ENCODE data around the gene KDM4B.

Gene KDM4B

DNA sequence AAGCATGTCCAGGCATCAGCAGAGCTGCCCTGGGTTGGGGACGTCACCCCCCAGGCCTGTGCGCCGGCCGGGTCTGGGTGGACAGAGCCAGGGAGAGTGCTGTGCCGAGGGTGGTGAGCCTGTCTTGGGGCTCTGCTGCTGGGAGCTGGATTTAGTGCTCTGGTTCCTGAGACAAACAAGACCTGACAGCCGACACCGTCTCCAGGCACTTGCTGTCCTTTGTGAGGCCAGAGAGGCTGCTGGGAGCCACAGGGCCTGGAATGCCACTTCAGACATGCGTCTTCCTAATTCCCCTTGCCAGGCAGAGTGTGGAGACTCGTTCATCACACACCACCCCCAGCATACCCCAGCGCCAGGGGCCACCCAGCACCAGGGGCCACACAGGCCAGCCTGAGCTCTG, 165.8 kb downstream of the KDM4B start:
- DNase-seq (ENCODE audit: low read depth in 2 of 2): no peak

DNA sequence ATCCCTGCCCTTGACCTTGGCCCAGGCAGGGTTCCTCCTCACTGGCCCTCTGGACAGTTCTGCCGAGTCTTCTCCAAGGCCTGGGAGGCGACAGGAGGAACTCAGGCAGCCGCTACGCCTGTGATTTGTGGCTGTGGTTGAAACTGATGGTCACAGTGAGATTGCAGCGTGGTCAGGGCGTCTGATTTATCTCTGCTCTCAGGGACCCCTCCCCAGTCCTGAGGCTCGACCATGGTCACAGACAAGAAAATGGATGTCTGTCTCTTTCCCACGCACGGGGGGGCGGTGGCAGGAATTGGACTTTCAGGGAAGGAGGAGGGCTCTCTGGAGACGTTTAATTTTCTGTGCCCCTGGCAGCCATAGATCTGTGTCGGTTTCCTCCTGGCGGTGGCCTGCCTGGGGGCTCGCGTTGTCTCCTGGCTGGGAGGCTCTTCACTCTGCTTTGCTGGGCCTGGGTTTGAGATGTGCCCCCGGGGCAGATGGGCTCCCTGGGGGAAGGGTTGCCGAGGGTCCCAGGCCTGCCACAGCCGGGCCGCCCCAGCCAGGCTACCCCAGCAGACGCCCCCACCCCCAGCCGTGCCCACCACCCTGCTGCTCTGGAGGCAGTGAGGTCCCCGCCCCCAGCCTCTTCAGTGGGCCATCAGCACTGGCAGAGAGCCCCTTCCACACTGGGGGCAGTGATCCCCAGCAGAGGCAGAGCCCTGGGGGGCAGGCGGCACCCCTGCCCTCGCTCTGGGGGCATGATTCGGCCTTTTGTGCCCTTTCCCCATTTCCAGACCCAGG, 167.4 kb downstream of the KDM4B start:
- no peak for DNase-seq (ENCODE audit: low read depth in 2 of 2)

DNA sequence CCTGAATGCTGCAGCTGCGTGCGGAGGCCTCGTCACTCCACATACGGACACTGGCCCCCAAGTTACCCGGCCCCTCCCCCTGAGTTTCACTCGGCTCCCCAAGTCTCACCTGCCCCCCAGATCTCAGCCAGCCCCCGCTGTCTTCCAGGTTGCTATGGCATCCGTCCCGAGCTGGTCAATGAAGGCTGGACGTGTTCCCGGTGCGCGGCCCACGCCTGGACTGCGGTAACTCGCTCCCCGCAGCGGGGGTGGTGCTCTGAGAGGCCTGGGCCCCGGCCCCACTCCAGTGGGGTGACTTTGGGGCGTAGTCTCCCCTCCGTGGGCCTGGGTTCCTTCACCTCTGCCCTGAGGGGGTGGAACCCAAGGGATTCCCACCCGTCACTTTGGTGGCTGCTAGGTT, 168.2 kb downstream of the KDM4B start:
- DNase-seq (ENCODE audit: low read depth in 2 of 2): no peak

DNA sequence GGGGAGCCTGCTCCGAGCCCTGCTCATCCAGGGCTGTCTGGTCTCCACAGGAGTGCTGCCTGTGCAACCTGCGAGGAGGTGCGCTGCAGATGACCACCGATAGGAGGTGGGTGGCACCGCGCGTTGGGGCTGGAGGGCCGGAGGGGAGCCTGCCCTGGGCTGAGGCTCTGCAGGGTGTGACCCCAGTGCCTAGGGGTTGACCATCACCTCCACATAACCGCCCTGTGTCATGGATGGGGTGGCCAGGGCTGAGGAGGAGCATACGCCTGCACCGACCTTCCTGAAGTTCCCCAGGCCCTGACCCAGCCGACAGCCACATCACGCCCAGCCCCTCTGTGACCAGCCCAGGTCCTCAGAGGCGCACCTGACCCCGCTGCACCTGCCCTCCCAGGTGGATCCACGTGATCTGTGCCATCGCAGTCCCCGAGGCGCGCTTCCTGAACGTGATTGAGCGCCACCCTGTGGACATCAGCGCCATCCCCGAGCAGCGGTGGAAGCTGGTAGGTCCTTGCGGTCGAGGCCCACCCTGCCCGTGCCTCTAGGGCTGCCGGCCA, 168.7 kb downstream of the KDM4B start:
- DNase-seq (ENCODE audit: low read depth in 2 of 2): no peak

DNA sequence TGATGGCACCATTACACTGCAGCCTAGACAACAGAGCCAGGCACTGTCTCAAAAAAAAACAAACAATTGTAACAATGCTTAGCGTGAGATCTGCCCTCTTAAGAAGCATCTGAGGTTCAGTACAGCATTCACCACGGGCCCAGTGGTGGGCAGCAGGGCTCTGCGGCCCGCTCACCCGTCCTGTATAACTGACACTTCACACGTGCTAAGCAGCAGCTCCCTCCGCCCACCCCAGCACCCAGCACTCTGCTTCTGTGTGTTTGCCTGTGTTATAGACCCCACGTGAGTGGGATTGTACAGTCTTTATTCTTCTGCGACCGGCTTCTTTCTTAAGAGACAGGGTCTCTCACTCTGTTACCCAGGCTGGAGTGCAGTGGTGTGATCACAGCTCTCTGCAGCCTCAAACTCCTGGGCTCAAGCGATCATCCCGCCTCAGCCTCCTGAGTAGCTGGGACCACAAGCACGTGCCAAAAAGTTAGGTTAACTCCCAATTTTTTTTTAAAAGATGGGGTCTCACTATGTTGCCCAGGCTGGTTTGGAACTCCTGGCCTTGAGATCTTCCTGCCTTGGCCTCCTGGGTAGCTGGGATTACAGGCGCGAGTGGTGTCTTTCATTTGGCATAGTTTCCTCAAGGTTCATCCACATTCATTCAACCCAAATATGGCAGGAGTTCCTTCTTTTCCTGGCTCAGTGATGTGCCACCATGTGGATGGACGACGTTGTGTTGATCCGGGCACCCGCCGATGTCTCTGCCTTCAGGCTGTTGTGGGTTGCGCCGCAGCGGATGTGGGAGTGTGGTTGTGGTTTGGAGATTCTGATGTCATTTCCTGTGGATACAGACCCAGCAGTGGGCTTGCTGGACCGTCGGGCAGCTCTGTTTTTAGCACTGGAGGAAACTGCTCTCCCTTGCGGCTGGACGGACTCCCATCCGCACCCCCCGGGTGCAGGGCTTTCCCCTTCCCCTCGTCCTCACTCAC, 170.0 kb downstream of the KDM4B start:
- DNase-seq (ENCODE audit: low read depth in 2 of 2): peak in 1 of 2 donors; percentile 28

DNA sequence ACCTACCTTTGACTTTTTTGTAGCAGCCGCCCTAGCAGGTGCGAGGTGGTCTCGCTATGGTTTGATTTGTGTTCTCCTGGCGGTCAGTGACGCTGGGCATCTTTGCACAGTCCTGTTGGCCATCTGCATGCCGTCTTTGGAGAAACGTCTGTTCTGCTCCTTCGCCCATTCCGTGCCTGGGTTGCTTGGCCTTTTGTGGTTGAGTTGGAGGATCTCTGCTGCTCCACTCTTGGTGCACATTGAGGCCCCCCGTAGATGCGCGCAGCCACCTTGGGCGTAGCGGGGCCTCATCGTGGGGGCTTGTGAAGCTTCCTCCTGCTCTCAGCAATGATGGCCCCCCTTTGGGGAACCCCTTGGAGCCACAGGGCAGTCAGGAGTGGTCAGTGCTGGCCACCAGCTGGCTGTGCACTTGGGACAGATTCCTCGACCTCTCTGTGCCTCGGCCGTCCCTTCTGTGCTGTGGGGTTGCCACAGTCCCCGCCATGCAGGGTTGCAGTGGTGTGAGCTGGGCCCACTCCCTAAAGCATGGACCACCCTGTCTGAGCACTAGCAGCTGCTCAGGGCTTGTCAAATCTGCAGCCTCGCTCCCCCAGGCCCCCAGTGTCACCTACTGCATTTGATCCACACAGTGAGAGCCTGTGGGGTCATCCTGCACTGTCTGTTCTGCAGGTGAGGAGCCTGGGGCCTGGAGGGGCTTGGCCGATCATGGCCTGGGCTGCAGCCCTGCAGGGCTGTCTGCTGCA, 170.8 kb downstream of the KDM4B start:
- DNase-seq (ENCODE audit: low read depth in 2 of 2): no peak

DNA sequence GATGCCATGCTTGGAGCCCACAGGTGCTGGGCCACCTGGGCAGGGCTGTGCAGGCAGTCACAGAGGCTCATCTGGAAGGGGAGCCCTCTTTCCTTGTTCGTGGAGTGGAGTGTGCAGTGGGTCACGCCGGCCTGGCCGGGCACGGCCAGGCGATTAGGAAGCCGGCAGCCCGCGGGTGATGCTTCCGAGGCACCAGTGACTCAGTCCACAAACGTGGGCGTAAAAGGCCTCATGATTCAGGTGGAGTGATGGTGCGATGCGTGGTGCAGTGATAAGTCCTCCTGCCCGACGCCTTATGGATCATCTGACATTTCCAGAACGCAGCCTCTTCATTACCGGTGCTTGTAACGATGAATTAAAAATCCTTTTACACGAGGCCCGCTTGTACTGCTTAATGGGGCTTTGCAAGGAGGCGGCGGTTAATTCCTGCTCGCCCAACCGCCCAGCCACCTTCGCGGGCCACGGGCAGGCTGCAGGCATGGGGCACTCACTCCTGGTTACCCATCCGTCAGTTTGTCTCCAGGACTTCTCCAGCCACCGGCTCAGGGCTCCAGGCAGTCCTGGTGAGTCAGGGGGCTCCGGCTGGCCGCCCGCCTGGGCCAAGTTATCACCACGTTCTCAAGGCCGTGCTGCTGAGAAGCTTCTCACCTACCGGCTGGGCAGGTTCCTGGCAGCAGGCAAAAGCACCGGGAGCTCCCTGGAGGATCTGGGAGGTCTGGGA, 172.4 kb downstream of the KDM4B start:
- DNase-seq (ENCODE audit: low read depth in 2 of 2): no peak

DNA sequence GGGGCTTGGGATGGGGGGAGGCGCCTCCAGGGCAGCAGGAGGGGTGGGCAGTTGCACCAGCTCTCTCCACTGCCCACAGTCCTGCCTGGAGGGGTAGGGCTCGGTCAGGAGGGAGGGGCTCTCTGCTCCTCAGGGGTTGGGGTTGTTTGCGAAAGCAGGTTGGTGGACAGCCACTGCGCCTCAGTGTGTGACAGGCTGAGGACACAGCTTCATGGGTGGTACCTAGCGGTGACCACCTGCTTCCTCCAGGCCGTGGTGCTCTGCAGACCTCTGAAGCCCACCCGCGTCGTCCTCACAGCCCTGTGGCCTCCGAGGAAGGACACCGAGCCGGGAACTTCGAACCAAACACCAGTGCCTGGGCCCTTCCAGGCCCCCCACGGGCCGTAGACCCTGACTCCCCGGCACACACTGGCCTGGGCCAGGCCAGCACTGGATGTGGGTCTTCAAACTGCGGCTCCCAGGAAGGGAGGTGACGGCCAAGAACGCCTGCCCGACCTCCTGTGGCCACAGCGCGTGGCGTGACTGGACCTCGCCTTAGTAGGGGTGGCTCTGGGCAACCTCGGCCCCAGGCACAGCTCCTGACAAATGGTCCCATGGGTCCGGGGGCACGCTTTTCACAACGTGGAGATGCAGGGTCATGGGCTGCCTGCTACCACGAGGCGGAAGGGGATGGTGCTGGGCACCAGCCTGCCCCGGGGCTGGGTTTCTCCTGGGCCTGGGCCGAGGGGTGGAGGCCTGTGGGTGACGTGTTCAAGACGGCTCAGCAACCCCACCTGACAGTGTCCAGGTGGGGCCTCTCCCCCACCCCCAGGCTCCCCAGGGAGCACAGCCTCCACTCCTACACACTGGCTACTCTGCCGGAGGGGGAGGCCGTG, 173.2 kb downstream of the KDM4B start:
- no peak for DNase-seq (ENCODE audit: low read depth in 2 of 2)

DNA sequence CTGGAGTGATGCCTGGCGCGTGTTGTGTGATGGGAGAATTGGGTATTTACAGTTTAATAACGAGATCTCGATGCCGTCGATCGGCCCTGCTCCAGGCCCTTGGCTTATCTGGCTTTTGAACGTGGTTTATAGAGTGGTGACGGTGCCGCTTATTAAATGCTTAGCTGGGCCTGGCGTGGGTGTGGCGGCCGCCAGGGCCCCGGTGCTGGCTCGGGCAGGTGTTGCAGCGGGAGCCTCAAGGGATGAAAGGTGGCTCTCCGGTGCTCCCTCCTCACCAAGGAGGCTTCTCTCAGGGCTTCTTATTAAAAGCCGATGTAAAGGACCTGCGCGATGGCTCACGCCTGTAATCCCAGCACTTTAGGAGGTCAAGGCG, 173.8 kb downstream of the KDM4B start:
- no peak for DNase-seq (ENCODE audit: low read depth in 2 of 2)

DNA sequence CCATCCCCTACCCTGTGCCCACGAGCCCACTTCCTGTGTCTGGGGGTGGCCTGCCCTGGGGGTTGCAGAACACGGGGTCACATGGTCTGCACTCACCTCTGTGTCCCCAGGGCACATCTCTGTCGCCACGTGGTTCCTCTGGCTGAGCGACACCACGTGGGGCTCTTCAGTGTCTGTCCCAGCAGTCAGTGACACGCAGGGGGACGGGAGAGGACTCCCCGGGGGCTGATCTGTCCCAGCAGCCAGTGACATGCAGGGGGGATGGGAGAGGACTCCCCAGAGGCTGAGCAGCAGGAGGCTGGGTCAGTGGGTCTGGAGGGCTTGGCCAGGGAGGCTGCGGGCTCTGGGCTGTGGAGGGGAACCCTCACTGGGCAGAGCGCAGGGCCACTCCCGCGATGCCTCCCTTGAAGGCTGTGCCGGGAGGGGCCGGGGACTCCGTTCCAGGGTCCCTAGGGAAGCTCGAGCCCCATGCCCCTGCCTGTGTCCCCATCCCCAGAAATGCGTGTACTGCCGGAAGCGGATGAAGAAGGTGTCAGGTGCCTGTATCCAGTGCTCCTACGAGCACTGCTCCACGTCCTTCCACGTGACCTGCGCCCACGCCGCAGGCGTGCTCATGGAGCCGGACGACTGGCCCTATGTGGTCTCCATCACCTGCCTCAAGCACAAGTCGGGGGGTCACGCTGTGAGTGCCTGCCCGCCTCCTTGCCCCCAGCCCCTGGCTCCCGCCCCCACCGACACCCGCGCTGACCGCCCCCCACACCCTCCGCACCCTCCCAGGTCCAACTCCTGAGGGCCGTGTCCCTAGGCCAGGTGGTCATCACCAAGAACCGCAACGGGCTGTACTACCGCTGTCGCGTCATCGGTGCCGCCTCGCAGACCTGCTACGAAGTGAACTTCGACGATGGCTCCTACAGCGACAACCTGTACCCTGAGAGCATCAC, 174.8 kb downstream of the KDM4B start:
- DNase-seq (ENCODE audit: low read depth in 2 of 2): no peak

DNA sequence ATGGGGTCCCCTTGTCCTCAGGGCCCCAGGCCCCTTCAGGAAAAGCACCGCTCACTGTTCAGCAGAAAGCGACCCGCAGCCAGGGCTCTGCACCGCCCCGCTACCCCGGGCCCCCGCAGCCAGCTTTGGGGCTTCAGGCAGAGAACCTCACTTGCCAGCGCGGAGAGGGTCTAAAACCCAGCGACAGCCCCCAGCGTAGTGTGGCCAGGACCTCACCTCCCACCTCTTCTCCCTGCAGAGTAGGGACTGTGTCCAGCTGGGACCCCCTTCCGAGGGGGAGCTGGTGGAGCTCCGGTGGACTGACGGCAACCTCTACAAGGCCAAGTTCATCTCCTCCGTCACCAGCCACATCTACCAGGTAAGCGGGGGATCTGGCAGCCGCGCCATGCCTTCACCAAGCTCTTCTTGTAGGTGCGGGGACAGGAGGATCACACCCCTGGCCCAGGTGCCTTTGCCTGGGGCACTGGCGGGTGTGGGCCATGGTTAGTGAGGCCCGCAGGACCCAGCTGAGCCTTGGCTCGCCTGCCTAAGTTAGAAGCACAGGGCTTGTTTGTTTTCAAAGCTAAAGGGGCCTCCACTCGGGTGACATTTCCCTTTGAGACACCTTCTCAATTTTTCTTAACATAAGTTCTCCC, 175.7 kb downstream of the KDM4B start:
- DNase-seq (ENCODE audit: low read depth in 2 of 2): no peak

DNA sequence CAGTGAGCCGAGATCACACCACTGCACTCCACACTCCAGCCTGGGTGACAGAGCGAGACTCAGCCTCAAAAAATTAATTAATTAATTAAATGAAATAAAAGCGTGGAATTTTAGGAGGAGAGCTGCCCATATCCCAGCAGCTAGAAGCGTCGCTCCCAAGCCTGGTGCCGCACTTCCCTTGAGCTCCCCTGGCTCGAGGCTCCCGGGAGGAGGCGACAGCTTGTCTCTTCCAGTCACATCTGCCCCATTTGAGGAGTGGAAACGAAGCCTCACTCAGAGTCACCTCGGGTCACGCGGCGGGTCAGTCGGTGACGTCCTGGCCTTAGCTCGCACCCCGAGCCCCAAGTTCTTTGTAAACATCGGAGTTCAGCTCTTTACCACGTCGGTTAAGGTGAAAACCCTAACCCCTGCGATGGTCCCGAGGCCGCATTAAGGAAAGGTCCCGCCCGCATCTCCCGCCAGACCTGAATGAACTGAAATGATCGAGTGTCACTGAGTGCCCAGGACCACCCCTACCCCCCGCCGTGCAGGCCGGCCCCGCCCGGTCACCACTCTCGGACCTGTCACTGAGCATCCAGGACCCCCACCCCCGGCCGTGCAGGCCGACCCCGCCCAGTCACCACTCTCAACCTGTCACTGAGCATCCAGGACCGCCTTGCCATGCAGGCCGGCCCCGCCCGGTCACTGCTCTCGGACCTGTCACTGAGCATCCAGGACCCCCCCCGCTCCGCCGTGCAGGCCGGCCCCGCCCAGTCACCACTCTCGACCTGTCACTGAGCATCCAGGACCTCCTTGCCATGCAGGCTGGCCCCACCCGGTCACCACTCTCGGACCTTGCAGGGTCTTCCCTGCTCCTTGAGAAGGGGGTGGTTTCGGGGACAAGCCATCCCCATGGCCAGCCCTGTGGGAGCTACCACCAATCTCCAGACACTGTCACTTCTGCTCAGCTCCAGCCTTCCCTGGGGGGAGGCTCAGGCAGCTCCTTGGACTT, 176.9 kb downstream of the KDM4B start:
- no peak for DNase-seq (ENCODE audit: low read depth in 2 of 2)

DNA sequence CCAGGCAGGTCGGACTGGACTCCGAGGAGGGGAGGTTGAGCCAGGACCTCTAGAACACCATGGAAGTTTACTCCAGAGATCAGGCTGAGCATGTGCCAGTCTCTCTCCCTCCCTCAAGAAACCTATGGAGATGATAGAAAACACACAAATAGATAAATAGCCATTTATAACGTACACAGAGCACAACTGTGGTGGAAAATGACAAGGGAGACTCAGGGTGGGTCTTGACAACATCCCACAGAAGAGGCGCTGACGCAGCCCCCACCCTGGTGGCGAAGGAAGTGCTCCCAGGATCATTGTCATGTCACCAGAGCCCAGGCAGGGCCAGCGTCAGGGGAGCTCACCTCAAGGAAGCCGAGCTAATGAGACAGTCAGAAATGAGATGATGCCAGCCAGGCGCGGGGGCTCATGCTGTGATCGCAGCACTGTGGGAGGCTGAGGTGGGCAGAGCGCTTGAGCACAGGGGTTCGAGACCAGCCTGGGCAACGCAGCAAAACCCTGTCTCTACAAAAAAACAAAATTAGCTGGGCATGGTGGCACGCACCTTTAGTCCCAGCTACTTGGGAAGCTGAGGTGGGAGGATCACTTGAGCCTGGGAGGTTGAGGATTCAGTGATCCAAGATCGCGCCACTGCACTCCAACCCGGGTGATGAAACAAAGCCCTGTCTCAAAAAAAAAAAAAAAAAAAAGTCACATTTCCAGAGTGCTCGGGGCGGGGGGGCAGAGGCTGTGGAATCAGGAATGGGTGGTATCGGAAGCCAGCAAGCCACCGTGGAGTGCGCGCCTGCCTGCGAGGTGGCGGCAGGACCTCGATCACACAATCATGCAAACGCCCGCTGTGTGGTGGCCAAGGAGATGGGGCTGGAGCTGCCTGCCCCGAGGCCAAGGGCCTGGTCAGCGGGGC, 178.4 kb downstream of the KDM4B start:
- no peak for DNase-seq (ENCODE audit: low read depth in 2 of 2)

DNA sequence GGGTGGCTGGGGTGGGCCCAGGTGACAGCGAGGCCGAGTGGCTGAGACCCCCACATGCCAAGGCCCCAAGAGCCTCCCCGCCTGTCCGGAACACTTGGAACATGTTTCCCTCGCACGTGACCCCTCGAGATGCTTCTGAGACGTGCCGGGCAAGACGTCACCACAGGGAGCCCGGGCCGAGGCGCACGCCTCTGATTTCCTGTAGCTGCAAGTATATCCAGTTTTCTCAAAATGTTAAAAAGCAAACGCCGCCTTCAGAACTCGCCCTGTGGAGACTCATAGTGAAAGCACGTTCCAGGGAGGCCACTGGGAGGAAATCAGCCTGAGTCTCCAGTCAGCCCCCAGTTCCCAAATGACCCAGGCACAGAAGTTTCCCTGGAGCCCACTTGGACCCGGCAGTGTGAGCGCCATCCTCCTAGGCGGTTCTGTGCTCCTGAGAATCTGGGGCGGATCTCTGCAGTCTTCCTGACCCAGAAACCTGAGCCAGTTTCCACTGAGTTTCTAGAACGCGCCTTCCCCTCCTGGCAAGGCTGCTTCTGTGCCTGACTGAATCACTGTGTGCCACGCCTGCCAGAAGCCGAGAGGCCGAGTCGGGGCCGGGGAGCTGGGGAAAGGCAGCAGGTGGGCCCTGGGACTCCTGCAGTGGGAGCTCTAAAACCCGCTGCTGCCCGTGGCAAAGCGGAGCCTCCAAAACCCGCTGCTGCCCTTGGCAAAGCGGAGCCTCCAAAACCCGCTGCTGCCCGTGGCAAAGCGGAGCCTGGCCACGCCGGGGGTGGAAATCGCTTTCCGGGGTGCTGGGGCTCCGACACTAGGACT, 179.3 kb downstream of the KDM4B start:
- no peak for DNase-seq (ENCODE audit: low read depth in 2 of 2)

DNA sequence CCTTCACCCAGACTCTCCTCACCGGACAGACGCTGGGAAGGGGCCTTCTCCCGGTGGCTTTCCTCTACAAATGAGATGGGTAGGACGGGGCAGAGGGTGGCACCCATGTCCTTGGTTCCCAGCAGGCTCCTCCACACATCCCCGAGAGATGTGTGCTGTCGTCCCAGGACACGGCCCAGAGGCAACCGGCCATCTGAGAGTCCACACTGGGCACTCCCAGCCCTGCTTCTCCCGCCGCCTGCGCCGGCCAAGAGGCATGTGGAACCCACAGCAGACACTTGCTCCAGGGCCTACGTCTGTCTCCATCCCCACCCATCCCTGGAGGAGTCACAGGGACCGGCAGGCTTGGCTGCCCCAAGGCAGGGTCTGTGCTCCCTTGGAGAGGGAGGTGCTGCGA, 179.9 kb downstream of the KDM4B start:
- DNase-seq (ENCODE audit: low read depth in 2 of 2): no peak
